ENCODE data around the gene MIER2.

Gene MIER2

GRCh38 chr19:293436-294110 is 51.0 kb downstream of the MIER2 start:
- no peak overlapping the region for H3K9ac ChIP-seq
- H4K20me1 ChIP-seq (ENCODE audit: insufficient read depth): no peaks in the 10 kb centered on the region
- H3K4me1 ChIP-seq (ENCODE audit: low read depth, poor library complexity, severe bottlenecking): no peaks in the 10 kb centered on the region
- H3K27ac ChIP-seq: no peak overlapping the region
- no peak overlapping the region for H2AFZ ChIP-seq (ENCODE audit: low read depth)
- no peak overlapping the region for H3K4me3 ChIP-seq (IDR thresholded peaks at IDR 0.05; ENCODE audit: insufficient read depth, low read depth, low read length)
- H3K27me3 ChIP-seq (ENCODE audit: insufficient read depth, low read depth): peaks cover 20% of the 10 kb centered on the region
- TF ChIP-seq CTCF (conservative IDR thresholded peaks at IDR 0.05; ENCODE audit: low read depth, low read length): no peak
- H3K4me2 ChIP-seq: no peak overlapping the region
- H3K79me2 ChIP-seq (ENCODE audit: insufficient read depth, low read depth): no peaks in the 10 kb centered on the region
- no peaks in the 10 kb centered on the region for H3K36me3 ChIP-seq (ENCODE audit: insufficient read depth)

GRCh38 chr19:292951-293350 is 51.6 kb downstream of the MIER2 start:
- no peaks in the 10 kb centered on the region for H3K79me2 ChIP-seq (ENCODE audit: insufficient read depth, low read depth)
- no peak overlapping the region for H3K9ac ChIP-seq
- H3K36me3 ChIP-seq (ENCODE audit: insufficient read depth): no peaks in the 10 kb centered on the region
- no peaks in the 10 kb centered on the region for H4K20me1 ChIP-seq (ENCODE audit: insufficient read depth)
- H2AFZ ChIP-seq (ENCODE audit: low read depth): no peak overlapping the region
- H3K4me3 ChIP-seq (IDR thresholded peaks at IDR 0.05; ENCODE audit: insufficient read depth, low read depth, low read length): no peak overlapping the region
- no peak overlapping the region for H3K27ac ChIP-seq
- TF ChIP-seq CTCF (conservative IDR thresholded peaks at IDR 0.05; ENCODE audit: low read depth, low read length): no peak
- peaks cover 20% of the 10 kb centered on the region for H3K27me3 ChIP-seq (ENCODE audit: insufficient read depth, low read depth)
- no peak overlapping the region for H3K4me2 ChIP-seq
- H3K4me1 ChIP-seq (ENCODE audit: low read depth, poor library complexity, severe bottlenecking): no peaks in the 10 kb centered on the region

- H3K27ac ChIP-seq: no peak overlapping the region
- no peaks in the 10 kb centered on the region for H4K20me1 ChIP-seq (ENCODE audit: insufficient read depth)
- H3K79me2 ChIP-seq (ENCODE audit: insufficient read depth, low read depth): no peaks in the 10 kb centered on the region
- H3K4me1 ChIP-seq (ENCODE audit: low read depth, poor library complexity, severe bottlenecking): no peaks in the 10 kb centered on the region
- no peak overlapping the region for H2AFZ ChIP-seq (ENCODE audit: low read depth)
- no peak for TF ChIP-seq CTCF (conservative IDR thresholded peaks at IDR 0.05; ENCODE audit: low read depth, low read length)
- no peak overlapping the region for H3K9ac ChIP-seq
- H3K27me3 ChIP-seq (ENCODE audit: insufficient read depth, low read depth): peaks cover 20% of the 10 kb centered on the region
- no peak overlapping the region for H3K4me2 ChIP-seq
- no peak overlapping the region for H3K4me3 ChIP-seq (IDR thresholded peaks at IDR 0.05; ENCODE audit: insufficient read depth, low read depth, low read length)
- no peaks in the 10 kb centered on the region for H3K36me3 ChIP-seq (ENCODE audit: insufficient read depth)
Observed at GRCh38 chr19:292281-292884, 52.2 kb downstream of the MIER2 start.

GRCh38 chr19:291561-292280 is 52.9 kb downstream of the MIER2 start:
- TF ChIP-seq CTCF (conservative IDR thresholded peaks at IDR 0.05; ENCODE audit: low read depth, low read length): no peak
- Histone ChIP-seq H3K9ac (no peak overlapping the region), H3K27ac (no peak overlapping the region), H3K4me3 (IDR thresholded peaks at IDR 0.05; ENCODE audit: insufficient read depth, low read depth, low read length) (no peak overlapping the region), H3K36me3 (ENCODE audit: insufficient read depth) (no peaks in the 10 kb centered on the region), H2AFZ (ENCODE audit: low read depth) (no peak overlapping the region), H3K79me2 (ENCODE audit: insufficient read depth, low read depth) (no peaks in the 10 kb centered on the region), H3K4me2 (no peak overlapping the region), H4K20me1 (ENCODE audit: insufficient read depth) (no peaks in the 10 kb centered on the region), H3K27me3 (ENCODE audit: insufficient read depth, low read depth) (peaks cover 20% of the 10 kb centered on the region), H3K4me1 (ENCODE audit: low read depth, poor library complexity, severe bottlenecking) (no peaks in the 10 kb centered on the region)
